ENCODE measurements around the gene BGLAP. TPM values are rescaled to one million over a fixed set of nuclear protein-coding genes. Genes with fewer than 3 reads are reported as not detected.
A peak's percentile ranks its signal among the peaks of the same experiment; 100 is the strongest.

Gene BGLAP
- total RNA-seq, 1 donor from 2014 or later, result 0.66 TPM

DNA sequence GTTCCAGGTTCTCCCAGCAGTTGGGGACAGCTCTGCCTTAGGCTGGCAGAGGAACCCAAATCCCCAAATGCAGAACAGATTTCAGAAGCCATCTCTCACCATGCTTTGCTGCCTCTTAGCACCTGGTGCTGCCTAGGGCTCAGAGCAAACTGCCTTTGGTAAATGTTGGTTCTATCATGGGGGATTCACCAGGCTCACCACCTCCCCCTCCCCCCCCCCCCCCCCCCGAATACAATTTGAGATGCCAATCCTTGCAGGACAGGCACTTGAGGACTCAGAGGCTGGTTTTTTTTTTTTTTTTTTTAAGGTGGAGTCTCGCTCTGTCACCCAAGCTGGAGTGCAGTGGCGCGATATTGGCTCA lies 6.3 kb downstream of the BGLAP start:
- Mint-ChIP-seq H3K27ac (ENCODE audit: unreplicated experiment) (no peak overlapping the region), H3K36me3 (ENCODE audit: low read depth, unreplicated experiment) (peaks cover 2% of the 10 kb centered on the region), H3K4me3 (ENCODE audit: unreplicated experiment) (no peak overlapping the region), H3K9me3 (ENCODE audit: unreplicated experiment) (no peaks in the 10 kb centered on the region), H3K27me3 (ENCODE audit: low read depth, unreplicated experiment) (peaks cover 5% of the 10 kb centered on the region), H3K4me1 (ENCODE audit: low read depth, unreplicated experiment) (peaks cover 3% of the 10 kb centered on the region)
- Histone ChIP-seq H3K4me2 (ENCODE audit: low read length) (no peak overlapping the region), H4K20me1 (ENCODE audit: insufficient read depth, low read length) (peaks cover 20% of the 10 kb centered on the region), H2AFZ (ENCODE audit: low read depth, low read length) (no peak overlapping the region), H3K9me3 (ENCODE audit: insufficient read depth, low read depth, low read length) (no peaks in the 10 kb centered on the region), H3K36me3 (ENCODE audit: insufficient read depth, low read length) (peaks cover 30% of the 10 kb centered on the region), H3K4me1 (ENCODE audit: insufficient read depth, low read length) (peaks cover 12% of the 10 kb centered on the region), H3K27me3 (ENCODE audit: insufficient read depth, low read length) (peaks cover 2% of the 10 kb centered on the region), H3K79me2 (ENCODE audit: insufficient read depth, low read length) (no peaks in the 10 kb centered on the region), H3K9ac (ENCODE audit: low read length) (no peak overlapping the region), H3K27ac (ENCODE audit: low read depth, low read length) (no peak overlapping the region), H3K4me3 (ENCODE audit: insufficient read depth, low read depth, low read length) (no peak overlapping the region)
- DNase-seq (ENCODE audit: low read depth) (no peak), FAIRE-seq (no peak)
- no peak for TF ChIP-seq EZH2 (IDR thresholded peaks at IDR 0.05; ENCODE audit: insufficient read depth, low read length)
- TF ChIP-seq, protein P1, sequence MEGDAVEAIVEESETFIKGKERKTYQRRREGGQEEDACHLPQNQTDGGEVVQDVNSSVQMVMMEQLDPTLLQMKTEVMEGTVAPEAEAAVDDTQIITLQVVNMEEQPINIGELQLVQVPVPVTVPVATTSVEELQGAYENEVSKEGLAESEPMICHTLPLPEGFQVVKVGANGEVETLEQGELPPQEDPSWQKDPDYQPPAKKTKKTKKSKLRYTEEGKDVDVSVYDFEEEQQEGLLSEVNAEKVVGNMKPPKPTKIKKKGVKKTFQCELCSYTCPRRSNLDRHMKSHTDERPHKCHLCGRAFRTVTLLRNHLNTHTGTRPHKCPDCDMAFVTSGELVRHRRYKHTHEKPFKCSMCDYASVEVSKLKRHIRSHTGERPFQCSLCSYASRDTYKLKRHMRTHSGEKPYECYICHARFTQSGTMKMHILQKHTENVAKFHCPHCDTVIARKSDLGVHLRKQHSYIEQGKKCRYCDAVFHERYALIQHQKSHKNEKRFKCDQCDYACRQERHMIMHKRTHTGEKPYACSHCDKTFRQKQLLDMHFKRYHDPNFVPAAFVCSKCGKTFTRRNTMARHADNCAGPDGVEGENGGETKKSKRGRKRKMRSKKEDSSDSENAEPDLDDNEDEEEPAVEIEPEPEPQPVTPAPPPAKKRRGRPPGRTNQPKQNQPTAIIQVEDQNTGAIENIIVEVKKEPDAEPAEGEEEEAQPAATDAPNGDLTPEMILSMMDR (IDR thresholded peaks at IDR 0.05; ENCODE audit: insufficient read depth, low read depth, low read length), result no peak

DNA sequence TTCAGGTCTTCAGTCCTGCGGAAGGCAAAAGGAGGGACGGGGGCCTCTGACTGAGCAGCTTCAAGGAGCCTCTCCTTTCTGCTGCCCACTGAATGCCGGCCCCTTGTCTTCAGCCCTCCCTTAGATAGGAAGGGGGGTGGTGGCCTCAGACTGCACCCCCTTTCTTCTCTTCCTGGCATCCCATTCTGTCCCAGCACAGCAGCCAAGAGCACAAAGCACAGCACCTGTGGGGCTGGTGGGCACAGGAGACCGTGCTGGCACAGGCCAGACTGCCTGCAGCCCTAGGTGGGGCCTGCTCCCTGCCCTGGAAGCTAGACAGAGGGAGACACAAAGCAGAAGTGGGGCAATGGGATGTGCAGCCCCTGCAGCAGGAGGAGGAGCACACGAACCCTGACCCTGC lies 7.6 kb downstream of the BGLAP start:
- TF ChIP-seq, protein P1 (IDR thresholded peaks at IDR 0.05; ENCODE audit: insufficient read depth, low read depth, low read length), result no peak
- no peak for TF ChIP-seq EZH2 (IDR thresholded peaks at IDR 0.05; ENCODE audit: insufficient read depth, low read length)
- no peak overlapping the region for H2AFZ ChIP-seq (ENCODE audit: low read depth, low read length)
- H3K27ac Mint-ChIP-seq (ENCODE audit: unreplicated experiment), result no peak overlapping the region
- H4K20me1 ChIP-seq (ENCODE audit: insufficient read depth, low read length), result peaks cover 27% of the 10 kb centered on the region
- no peak overlapping the region for H3K4me2 ChIP-seq (ENCODE audit: low read length)
- H3K9ac ChIP-seq (ENCODE audit: low read length), result no peak overlapping the region
- H3K27ac ChIP-seq (ENCODE audit: low read depth, low read length), result no peak overlapping the region
- H3K9me3 Mint-ChIP-seq (ENCODE audit: unreplicated experiment), result no peaks in the 10 kb centered on the region
- no peak overlapping the region for H3K4me3 Mint-ChIP-seq (ENCODE audit: unreplicated experiment)
- H3K27me3 ChIP-seq (ENCODE audit: insufficient read depth, low read length), result peaks cover 2% of the 10 kb centered on the region
- peaks cover 3% of the 10 kb centered on the region for H3K4me1 Mint-ChIP-seq (ENCODE audit: low read depth, unreplicated experiment)
- peaks cover 7% of the 10 kb centered on the region for H3K36me3 Mint-ChIP-seq (ENCODE audit: low read depth, unreplicated experiment)
- peaks cover 12% of the 10 kb centered on the region for H3K4me1 ChIP-seq (ENCODE audit: insufficient read depth, low read length)
- H3K36me3 ChIP-seq (ENCODE audit: insufficient read depth, low read length), result peaks cover 34% of the 10 kb centered on the region
- H3K4me3 ChIP-seq (ENCODE audit: insufficient read depth, low read depth, low read length), result no peak overlapping the region
- H3K79me2 ChIP-seq (ENCODE audit: insufficient read depth, low read length), result no peaks in the 10 kb centered on the region
- DNase-seq (ENCODE audit: low read depth) (no peak), FAIRE-seq (no peak)
- peaks cover 5% of the 10 kb centered on the region for H3K27me3 Mint-ChIP-seq (ENCODE audit: low read depth, unreplicated experiment)
- no peaks in the 10 kb centered on the region for H3K9me3 ChIP-seq (ENCODE audit: insufficient read depth, low read depth, low read length)

DNA sequence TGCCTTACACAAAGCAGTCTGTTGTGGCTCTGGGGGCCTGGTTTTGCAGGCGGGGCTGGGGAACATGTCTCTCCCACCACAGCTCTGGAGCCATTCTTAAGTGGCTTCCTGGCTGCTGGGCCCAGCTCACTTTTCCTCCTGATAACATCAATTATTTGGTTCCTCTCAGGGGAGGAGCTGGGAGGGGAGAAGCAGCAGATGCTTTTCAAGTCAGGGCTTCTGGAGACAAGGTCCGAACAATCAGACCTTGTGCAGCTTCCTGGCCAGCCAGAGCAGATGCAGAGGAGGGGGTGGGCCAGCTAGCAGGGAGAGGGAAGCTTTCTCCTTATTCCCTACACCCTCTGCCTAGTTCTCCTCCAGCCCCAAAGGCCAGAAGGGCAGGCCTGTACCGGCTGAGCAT lies 9.5 kb downstream of the BGLAP start:
- Histone ChIP-seq H3K4me3 (ENCODE audit: insufficient read depth, low read depth, low read length) (no peak overlapping the region), H3K36me3 (ENCODE audit: insufficient read depth, low read length) (peaks cover 43% of the 10 kb centered on the region), H3K79me2 (ENCODE audit: insufficient read depth, low read length) (no peaks in the 10 kb centered on the region), H3K9me3 (ENCODE audit: insufficient read depth, low read depth, low read length) (no peaks in the 10 kb centered on the region), H3K4me2 (ENCODE audit: low read length) (no peak overlapping the region), H3K9ac (ENCODE audit: low read length) (no peak overlapping the region), H2AFZ (ENCODE audit: low read depth, low read length) (no peak overlapping the region), H4K20me1 (ENCODE audit: insufficient read depth, low read length) (peaks cover 36% of the 10 kb centered on the region), H3K27ac (ENCODE audit: low read depth, low read length) (no peak overlapping the region), H3K4me1 (ENCODE audit: insufficient read depth, low read length) (peaks cover 3% of the 10 kb centered on the region), H3K27me3 (ENCODE audit: insufficient read depth, low read length) (no peaks in the 10 kb centered on the region)
- no peak for TF ChIP-seq EZH2 (IDR thresholded peaks at IDR 0.05; ENCODE audit: insufficient read depth, low read length)
- H3K9me3 Mint-ChIP-seq (ENCODE audit: unreplicated experiment), result no peaks in the 10 kb centered on the region
- peak overlapping the region; percentile 34 for H3K27ac Mint-ChIP-seq (ENCODE audit: unreplicated experiment)
- FAIRE-seq (no peak), DNase-seq (ENCODE audit: low read depth) (no peak)
- peaks cover 9% of the 10 kb centered on the region for H3K36me3 Mint-ChIP-seq (ENCODE audit: low read depth, unreplicated experiment)
- H3K4me3 Mint-ChIP-seq (ENCODE audit: unreplicated experiment), result no peak overlapping the region
- peaks cover 3% of the 10 kb centered on the region for H3K4me1 Mint-ChIP-seq (ENCODE audit: low read depth, unreplicated experiment)
- H3K27me3 Mint-ChIP-seq (ENCODE audit: low read depth, unreplicated experiment), result no peaks in the 10 kb centered on the region
